ENCODE measurements around the gene UVSSA. TPM values are rescaled to one million over a fixed set of nuclear protein-coding genes. Genes with fewer than 3 reads are reported as not detected.

Gene UVSSA
- total RNA-seq, 1 donor from 2014 or later = 32.4 TPM

GRCh38 chr4:1309261-1310010 is 37.6 kb upstream of the UVSSA start:
- Mint-ChIP-seq H3K4me1 (ENCODE audit: unreplicated experiment) (peaks cover 18% of the 10 kb centered on the region), H3K4me3 (peak overlapping the region; percentile 79)

GRCh38 chr4:1310031-1310795 is 36.8 kb upstream of the UVSSA start:
- Mint-ChIP-seq H3K36me3 (peaks cover 23% of the 10 kb centered on the region), H3K27ac (peak overlapping the region; percentile 43), H3K27me3 (no peaks in the 10 kb centered on the region), H3K4me1 (ENCODE audit: unreplicated experiment) (peaks cover 18% of the 10 kb centered on the region), H3K4me3 (peak overlapping the region; percentile 79), H3K9me3 (no peaks in the 10 kb centered on the region)
- no peak for TF ChIP-seq CTCF (conservative IDR thresholded peaks at IDR 0.05)
- DNase-seq (ENCODE audit: extremely low spot score, unreplicated experiment) = no peak

More at GRCh38 chr4:1309261-1310010, 37.6 kb upstream of the UVSSA start:
- no peaks in the 10 kb centered on the region for H3K27me3 Mint-ChIP-seq
- TF ChIP-seq CTCF (conservative IDR thresholded peaks at IDR 0.05) = no peak
- H3K27ac Mint-ChIP-seq = peak overlapping the region; percentile 71
- DNase-seq (ENCODE audit: extremely low spot score, unreplicated experiment) = peak; percentile 89
- H3K36me3 Mint-ChIP-seq = peaks cover 18% of the 10 kb centered on the region
- H3K9me3 Mint-ChIP-seq = no peaks in the 10 kb centered on the region

- Mint-ChIP-seq H3K36me3 (peaks cover 23% of the 10 kb centered on the region), H3K27ac (no peak overlapping the region), H3K4me3 (no peak overlapping the region), H3K9me3 (no peaks in the 10 kb centered on the region), H3K27me3 (no peaks in the 10 kb centered on the region), H3K4me1 (ENCODE audit: unreplicated experiment) (peaks cover 18% of the 10 kb centered on the region)
- no peak for DNase-seq (ENCODE audit: extremely low spot score, unreplicated experiment)
- TF ChIP-seq CTCF (conservative IDR thresholded peaks at IDR 0.05) = no peak
Measured at GRCh38 chr4:1310796-1311631, 36.0 kb upstream of the UVSSA start.

GRCh38 chr4:1312821-1313640 is 34.0 kb upstream of the UVSSA start:
- Mint-ChIP-seq H3K9me3 (no peaks in the 10 kb centered on the region), H3K4me1 (ENCODE audit: unreplicated experiment) (peaks cover 13% of the 10 kb centered on the region), H3K4me3 (no peak overlapping the region), H3K27me3 (no peaks in the 10 kb centered on the region), H3K27ac (no peak overlapping the region), H3K36me3 (peaks cover 20% of the 10 kb centered on the region)
- TF ChIP-seq CTCF (conservative IDR thresholded peaks at IDR 0.05) = no peak
- no peak for DNase-seq (ENCODE audit: extremely low spot score, unreplicated experiment)

DNA sequence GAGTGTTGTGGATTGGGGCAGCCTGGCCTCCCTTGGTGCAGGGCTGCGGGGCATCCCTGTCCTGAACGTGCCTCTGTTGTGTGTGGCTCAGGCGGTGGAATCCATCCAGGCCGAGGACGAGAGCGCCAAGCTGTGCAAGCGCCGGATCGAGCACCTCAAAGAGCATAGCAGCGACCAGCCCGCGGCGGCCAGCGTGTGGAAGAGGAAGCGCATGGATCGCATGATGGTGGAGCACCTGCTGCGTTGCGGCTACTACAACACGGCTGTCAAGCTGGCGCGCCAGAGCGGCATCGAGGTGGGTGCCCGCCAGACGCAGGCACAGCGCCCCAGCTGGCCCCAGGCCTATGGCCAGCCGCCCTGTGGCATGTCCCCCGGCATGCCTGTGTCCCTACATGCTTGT is 31.7 kb upstream of the UVSSA start:
- Mint-ChIP-seq H3K4me3 (no peak overlapping the region), H3K9me3 (no peaks in the 10 kb centered on the region), H3K36me3 (peaks cover 29% of the 10 kb centered on the region), H3K4me1 (ENCODE audit: unreplicated experiment) (no peaks in the 10 kb centered on the region), H3K27ac (no peak overlapping the region), H3K27me3 (no peaks in the 10 kb centered on the region)
- no peak for TF ChIP-seq CTCF (conservative IDR thresholded peaks at IDR 0.05)
- no peak for DNase-seq (ENCODE audit: extremely low spot score, unreplicated experiment)

Data from type B pancreatic cell (in vitro differentiated cells).